NCI-H2227 (cell line): ENCODE data around the gene IL16.
"Not testable (repeated sequence)": the region's sequence is repeated elsewhere in the genome, so short reads cannot be mapped to it uniquely, and the experiment has no call there.

Experiments used
- DNase-seq: peaks from one replicate; lab custom pipeline; 2025; ENCODE audit not compliant: unreplicated experiment; lab: John Stamatoyannopoulos, UW

The IL16 gene

GRCh38 chr15:81331600-81331999, 134.9 kb downstream of the IL16 start:
- no peak for DNase-seq

GRCh38 chr15:81332326-81332725, 135.6 kb downstream of the IL16 start:
- DNase-seq: no peak

- DNase-seq: no peak
Measured at GRCh38 chr15:81333363-81333762, 136.7 kb downstream of the IL16 start.

GRCh38 chr15:81334768-81335435, 138.2 kb downstream of the IL16 start:
- DNase-seq: no peak

GRCh38 chr15:81335631-81336030, 139.0 kb downstream of the IL16 start:
- no peak for DNase-seq

- no peak for DNase-seq
Measured at GRCh38 chr15:81336568-81336967, 139.9 kb downstream of the IL16 start.

GRCh38 chr15:81337241-81337640, 140.6 kb downstream of the IL16 start:
- no peak for DNase-seq

GRCh38 chr15:81337713-81338157, 141.1 kb downstream of the IL16 start:
- no peak for DNase-seq

- DNase-seq: no peak
Measured at GRCh38 chr15:81338170-81339007, 141.7 kb downstream of the IL16 start.

GRCh38 chr15:81339321-81339720, 142.6 kb downstream of the IL16 start:
- DNase-seq: no peak

GRCh38 chr15:81339851-81340250, 143.2 kb downstream of the IL16 start:
- DNase-seq: no peak

- DNase-seq: no peak
Measured at GRCh38 chr15:81341351-81341750, 144.7 kb downstream of the IL16 start.

GRCh38 chr15:81343371-81343770, 146.7 kb downstream of the IL16 start:
- no peak for DNase-seq

- no peak for DNase-seq
Measured at GRCh38 chr15:81346611-81347010, 149.9 kb downstream of the IL16 start.

GRCh38 chr15:81347910-81348309, 151.2 kb downstream of the IL16 start:
- no peak for DNase-seq

- DNase-seq: not testable (repeated sequence)
Measured at GRCh38 chr15:81348691-81349090, 152.0 kb downstream of the IL16 start.

GRCh38 chr15:81349271-81349670, 152.6 kb downstream of the IL16 start:
- no peak for DNase-seq

GRCh38 chr15:81351651-81352050, 155.0 kb downstream of the IL16 start:
- DNase-seq: no peak

GRCh38 chr15:81356252-81356651, 159.6 kb downstream of the IL16 start:
- no peak for DNase-seq

- no peak for DNase-seq
Measured at GRCh38 chr15:81357180-81357686, 160.6 kb downstream of the IL16 start.

- no peak for DNase-seq
Measured at GRCh38 chr15:81358248-81358647, 161.6 kb downstream of the IL16 start.

GRCh38 chr15:81360491-81360890, 163.8 kb downstream of the IL16 start:
- no peak for DNase-seq
